T-helper 9 cell (primary cell): Measurements from ENCODE around the gene PHLDB2.

ENCODE experiments used
- DNase-seq: peaks from one replicate; pipeline ENCODE4 v3.0.0-alpha.2; 2020

PHLDB2 gene

GRCh38 chr3:111929484-111929883, 70.4 kb downstream of the PHLDB2 start:
- DNase-seq, result no peak

- no peak for DNase-seq
Observed at GRCh38 chr3:111932946-111933345, 73.9 kb downstream of the PHLDB2 start.

GRCh38 chr3:111936191-111936841, 77.3 kb downstream of the PHLDB2 start:
- DNase-seq, result no peak

GRCh38 chr3:111936967-111937366, 77.9 kb downstream of the PHLDB2 start:
- DNase-seq, result no peak

- no peak for DNase-seq
Observed at GRCh38 chr3:111937871-111938270, 78.8 kb downstream of the PHLDB2 start.

- DNase-seq, result no peak
Observed at GRCh38 chr3:111939873-111940272, 80.8 kb downstream of the PHLDB2 start.

- DNase-seq, result no peak
Observed at GRCh38 chr3:111943533-111943932, 84.5 kb downstream of the PHLDB2 start.

GRCh38 chr3:111944372-111944771, 85.3 kb downstream of the PHLDB2 start:
- no peak for DNase-seq

GRCh38 chr3:111947231-111947630, 88.2 kb downstream of the PHLDB2 start:
- no peak for DNase-seq

- no peak for DNase-seq
Observed at GRCh38 chr3:111948786-111949185, 89.7 kb downstream of the PHLDB2 start.

- no peak for DNase-seq
Observed at GRCh38 chr3:111949712-111950111, 90.6 kb downstream of the PHLDB2 start.

- no peak for DNase-seq
Observed at GRCh38 chr3:111951032-111951431, 92.0 kb downstream of the PHLDB2 start.

- no peak for DNase-seq
Observed at GRCh38 chr3:111952086-111952485, 93.0 kb downstream of the PHLDB2 start.

- DNase-seq, result no peak
Observed at GRCh38 chr3:111952866-111953450, 93.9 kb downstream of the PHLDB2 start.

GRCh38 chr3:111954228-111954990, 95.3 kb downstream of the PHLDB2 start:
- no peak for DNase-seq

GRCh38 chr3:111955876-111956275, 96.8 kb downstream of the PHLDB2 start:
- DNase-seq, result no peak

GRCh38 chr3:111956449-111956848, 97.4 kb downstream of the PHLDB2 start:
- no peak for DNase-seq

- DNase-seq, result no peak
Observed at GRCh38 chr3:111956995-111957734, 98.1 kb downstream of the PHLDB2 start.

GRCh38 chr3:111961461-111962164, 102.5 kb downstream of the PHLDB2 start:
- DNase-seq, result no peak

- DNase-seq, result no peak
Observed at GRCh38 chr3:111963424-111963823, 104.4 kb downstream of the PHLDB2 start.

- no peak for DNase-seq
Observed at GRCh38 chr3:111965484-111965883, 106.4 kb downstream of the PHLDB2 start.

- no peak for DNase-seq
Observed at GRCh38 chr3:111967068-111967467, 108.0 kb downstream of the PHLDB2 start.
